HG02642 (cell line): ENCODE measurements around the gene ZYG11A.
"Not testable (repeated sequence)": the region's sequence is repeated elsewhere in the genome, so short reads cannot be mapped to it uniquely, and the experiment has no call there.

Experiments used
- ATAC-seq: cut with Tn5 transposase; IDR thresholded peaks from one replicate; pipeline ENCODE4 v1.9.1; 2021; ENCODE audit warnings: mild to moderate bottlenecking; ENCODE audit not compliant: unreplicated experiment, poor library complexity

The ZYG11A gene

DNA sequence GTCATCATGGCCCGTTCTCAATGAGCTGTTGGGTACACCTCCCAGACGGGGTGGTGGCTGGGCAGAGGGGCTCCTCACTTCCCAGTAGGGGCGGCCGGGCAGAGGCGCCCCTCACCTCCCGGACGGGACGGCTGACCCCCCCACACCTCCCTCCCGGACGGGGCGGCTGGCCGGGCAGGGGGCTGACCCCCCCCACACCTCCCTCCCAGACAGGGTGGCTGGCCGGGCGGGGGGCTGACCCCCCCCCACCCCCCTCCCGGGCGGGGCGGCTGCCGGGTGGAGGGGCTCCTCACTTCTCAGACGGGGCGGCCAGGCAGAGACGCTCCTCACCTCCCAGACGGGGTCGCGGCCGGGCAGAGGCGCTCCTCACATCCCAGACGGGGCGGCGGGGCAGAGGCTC lies 27.2 kb downstream of the ZYG11A start:
- not testable (repeated sequence) for ATAC-seq

GRCh38 chr1:52876843-52877242 lies 34.3 kb downstream of the ZYG11A start:
- no peak for ATAC-seq

DNA sequence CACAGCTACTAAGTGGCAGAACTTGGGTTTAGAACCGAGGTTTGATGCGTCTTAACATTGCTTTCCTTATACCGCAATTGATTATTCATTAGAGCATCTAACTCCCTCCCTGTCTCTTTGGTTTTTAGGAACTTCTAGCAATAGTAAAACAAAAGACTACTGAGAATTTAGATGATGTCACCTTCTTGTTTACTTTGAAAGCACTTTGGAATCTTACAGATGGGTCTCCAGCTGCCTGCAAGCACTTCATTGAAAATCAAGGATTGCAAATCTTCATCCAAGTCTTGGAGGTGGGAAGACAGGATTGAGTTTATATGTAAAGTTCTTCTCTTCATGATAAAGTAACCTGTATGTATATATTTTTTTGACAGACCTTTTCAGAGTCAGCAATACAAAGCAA lies 35.0 kb downstream of the ZYG11A start:
- ATAC-seq, result no peak

DNA sequence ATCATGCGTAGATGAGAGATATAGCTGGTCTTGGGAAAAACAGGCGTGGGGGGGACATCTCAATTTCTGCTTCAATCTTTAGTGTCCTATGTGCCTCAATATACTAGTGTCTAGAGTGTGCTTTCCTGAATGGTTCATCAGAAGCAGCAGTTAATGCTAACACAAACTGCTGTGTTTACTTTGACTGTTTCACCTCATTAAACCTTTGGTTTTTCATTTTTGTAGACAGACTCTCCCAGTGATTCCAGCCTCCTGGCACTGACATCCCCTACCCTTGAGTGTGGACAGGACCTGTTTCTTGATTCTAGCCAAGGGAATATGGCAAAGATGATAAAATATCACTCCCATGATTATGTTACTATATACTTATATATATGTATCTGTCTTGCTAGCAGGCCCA lies 37.6 kb downstream of the ZYG11A start:
- ATAC-seq, result no peak

- no peak for ATAC-seq
Measured at GRCh38 chr1:52887483-52887882, 44.9 kb downstream of the ZYG11A start.

DNA sequence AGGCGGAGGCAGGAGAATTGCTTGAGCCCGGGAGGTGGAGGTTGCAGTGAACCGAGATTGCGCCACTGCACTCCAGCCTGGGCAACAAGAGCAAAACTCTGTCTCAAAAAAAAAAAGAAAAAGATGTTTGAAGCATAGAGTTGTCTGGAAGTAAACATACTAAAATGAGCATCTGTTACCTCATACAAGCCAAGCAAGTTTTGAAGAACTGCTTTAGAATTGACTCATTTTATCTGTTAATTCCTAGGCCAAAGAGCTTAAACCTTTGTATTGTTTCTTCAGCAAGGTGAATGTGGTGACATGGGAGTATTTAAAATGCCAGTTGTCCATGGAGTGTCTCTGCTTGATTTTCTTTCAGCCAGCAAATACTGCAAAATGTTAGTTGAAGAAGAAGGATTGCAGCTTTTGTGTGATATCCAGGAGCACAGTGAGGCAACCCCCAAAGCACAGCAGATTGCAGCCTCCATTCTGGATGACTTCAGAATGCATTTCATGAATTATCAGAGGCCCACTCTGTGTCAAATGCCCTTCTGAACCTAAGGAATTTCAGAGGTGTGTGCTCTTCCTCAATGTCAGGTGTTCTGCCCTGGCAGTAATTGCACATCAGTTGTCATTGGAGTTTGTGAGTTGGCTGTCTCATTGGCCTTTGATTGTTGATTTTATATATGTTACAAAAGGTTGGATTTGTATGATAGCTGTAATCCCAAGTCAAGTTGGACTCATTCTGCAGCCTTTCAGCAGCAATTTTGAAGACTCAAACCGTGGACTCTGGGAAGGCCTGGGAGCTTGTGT lies 50.1 kb downstream of the ZYG11A start:
- ATAC-seq, result no peak

GRCh38 chr1:52899445-52899894 lies 56.9 kb downstream of the ZYG11A start:
- ATAC-seq, result no peak

- ATAC-seq, result no peak
Measured at GRCh38 chr1:52900402-52900801, 57.8 kb downstream of the ZYG11A start.

DNA sequence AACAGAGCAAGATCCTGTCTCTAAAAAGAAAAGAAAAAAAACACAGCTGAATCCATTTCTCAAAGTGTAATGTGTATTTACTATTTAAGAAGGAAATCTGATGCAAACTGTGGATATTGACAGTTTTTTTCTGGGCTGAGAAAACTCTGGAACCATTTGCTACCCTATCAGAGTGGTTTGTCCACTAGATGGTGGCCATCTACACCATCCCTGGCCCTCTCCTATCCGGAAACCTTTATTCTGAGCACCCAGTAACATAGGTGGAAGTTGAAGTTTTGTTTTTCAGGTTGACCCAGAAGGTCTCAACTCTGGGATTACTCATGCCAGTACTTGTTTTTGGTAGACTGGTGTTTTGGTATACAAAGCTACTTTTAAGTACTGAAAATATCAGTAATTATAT lies 58.8 kb downstream of the ZYG11A start:
- no peak for ATAC-seq

DNA sequence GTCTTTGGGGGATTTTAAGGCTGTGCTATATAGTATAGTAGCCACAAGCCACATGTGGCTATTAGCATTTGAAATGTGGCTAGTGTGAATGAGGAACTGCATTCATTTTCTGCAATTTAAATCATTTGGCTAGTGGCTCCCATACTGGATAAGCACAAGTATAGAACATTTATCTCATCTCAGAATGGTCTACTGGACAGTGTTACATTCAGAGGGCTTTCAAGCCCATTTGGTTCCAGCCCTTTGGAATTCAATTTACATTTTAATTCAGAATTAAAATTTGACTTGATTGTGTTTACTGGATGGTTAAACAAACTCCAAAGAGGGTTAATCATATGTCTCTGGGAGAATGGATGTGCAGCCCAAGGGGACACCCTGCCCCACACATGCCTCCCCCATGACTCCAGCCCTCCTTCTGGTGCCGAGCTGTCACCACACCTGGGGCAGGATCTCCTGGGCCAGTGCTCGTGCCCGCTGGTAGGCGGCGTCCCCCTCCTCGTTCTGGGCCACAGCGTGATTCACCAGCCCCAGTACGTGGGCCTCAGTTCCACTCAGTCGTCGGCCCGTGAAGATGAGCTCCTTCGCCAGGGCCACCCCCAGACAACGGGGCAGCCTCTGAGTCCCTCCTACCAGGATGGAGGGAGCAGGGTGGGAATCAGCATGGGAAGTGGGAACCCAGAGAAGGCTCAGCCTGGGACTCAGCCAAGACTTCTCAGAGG lies 61.8 kb downstream of the ZYG11A start:
- ATAC-seq, result no peak

GRCh38 chr1:52904927-52905698 lies 62.6 kb downstream of the ZYG11A start:
- no peak for ATAC-seq

DNA sequence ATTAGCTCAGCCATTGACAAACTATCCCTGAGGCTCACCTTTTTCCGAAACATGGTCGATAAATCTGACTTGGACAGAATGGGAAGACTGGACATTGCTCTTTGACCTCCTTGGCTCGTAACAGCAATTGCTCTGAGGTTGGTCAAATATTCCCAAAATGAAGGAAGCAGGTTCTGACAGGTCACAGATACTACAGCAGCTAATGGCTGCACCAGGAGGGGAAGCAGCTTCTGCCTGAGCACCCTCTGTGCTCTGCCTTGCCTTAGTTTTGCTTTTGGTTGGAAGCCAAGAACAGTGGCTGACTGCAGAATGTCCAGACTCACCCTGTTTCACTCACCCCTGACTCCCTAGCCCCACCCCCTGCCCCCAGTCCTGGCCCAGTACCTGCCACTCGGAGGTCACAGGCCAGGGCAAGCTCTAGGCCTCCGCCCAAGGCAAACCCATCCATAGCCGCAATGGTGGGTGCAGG lies 63.6 kb downstream of the ZYG11A start:
- ATAC-seq, result no peak

DNA sequence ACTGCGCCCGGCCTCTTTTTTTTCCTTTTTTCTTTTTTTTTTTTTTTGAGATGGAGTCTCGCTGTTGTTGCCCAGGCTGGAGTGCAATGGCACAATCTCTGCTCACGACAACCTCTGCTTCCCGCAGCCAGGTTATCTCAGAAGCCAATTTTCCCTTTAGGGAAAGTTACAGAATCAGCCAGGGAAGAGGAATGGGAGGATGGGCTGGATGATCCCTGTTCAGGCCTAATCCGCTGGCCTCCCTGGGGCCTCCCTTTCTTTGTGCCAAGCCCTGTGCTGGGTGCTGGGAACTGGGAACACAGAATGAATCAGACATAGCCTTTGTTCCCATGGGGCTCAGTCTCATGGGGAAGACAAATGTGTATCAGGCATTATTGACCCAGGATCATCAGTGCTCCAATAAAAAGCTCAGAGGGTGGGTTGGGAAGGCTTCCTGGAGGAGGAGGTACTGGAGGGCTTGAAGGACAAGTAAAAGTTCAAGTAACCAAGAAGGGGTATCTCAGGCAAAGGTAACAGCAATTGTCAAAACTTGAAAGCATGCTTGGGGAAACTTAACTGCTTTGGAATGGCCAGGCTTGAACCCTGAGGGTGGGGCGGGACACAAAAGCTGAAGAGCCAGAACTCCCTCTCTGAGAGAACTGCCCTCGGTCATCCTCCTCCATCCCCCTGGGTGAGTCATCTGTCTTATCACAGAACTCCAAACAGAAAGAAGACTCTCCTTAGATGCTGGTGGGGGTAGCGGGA lies 64.7 kb downstream of the ZYG11A start:
- no peak for ATAC-seq

GRCh38 chr1:52907812-52908153 lies 65.2 kb downstream of the ZYG11A start:
- ATAC-seq, result no peak

DNA sequence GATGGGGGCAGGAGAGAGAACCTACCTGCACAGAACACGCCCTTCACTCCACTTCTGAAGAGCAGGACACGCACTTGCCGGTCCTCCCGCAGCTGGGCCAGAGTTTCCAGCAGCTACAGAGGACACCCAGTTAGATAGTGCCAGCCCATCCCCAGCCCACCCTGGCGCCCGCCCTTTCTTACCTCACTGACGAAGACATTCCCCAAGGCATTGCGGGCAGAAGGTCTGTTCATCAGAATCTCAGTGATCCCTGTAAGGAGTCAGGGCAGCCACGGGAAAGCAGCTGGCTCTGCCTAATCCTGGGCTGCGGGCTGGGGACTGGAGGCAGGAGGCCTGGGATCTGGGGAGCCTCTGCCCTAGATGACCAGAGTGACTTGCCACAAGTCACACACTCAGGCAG lies 69.0 kb downstream of the ZYG11A start:
- no peak for ATAC-seq

DNA sequence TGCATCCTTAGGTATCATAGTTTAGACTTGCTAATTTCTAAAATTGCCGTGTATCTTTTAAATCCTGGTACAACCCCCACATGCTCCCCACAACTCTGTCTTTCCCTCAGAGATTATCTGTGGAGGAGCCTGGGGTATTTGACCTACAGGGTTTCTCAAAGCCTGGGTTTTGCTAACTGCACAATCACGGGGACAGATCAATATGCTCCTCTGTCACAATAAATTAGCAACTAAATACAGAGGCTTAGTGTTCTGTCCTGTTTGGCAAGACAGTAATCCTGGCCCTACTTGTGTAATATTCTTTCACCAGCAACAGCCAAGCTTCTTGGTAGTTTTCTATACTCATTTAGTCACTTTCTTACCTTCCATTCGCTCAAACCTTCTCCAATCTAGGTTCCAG lies 70.5 kb downstream of the ZYG11A start:
- no peak for ATAC-seq

DNA sequence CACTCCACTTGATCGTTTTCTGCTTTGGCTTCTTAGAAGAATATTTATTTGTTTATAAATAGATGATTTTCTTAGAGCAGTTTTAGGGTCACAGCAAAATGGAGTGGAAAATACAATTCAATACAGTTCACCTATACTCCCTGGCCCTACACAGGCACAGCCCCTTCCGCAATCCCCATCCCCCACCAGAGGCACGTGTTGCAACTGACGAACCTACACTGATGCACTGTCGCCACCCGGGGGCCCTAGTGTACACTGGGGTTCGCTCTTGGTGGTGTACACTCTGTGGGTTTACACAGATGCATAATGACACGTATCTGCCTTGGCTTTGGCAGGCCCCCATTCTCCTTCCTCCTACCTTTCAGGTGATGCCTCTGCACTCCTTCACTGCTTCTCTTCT lies 71.0 kb downstream of the ZYG11A start:
- no peak for ATAC-seq

DNA sequence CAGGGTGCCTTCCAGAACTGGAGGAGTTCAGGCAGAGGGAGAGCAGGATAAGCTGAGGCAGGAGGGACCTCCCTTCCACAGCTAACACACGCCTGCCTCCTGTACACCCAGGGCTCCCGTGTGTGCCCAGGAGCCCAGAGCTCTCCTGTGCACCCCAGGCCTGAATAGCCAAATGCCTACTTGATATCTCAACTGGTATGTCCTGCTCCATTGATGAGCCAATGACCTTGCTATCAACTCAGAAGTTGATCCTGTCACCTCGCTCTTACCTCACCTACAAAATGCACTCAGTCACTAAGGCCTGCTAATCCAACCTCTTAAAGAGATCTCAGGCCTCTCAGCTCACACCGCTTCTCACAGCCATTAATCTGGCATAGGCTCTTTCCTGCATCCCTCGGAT lies 71.9 kb downstream of the ZYG11A start:
- no peak for ATAC-seq

GRCh38 chr1:52915211-52915854 lies 72.8 kb downstream of the ZYG11A start:
- ATAC-seq, result no peak

DNA sequence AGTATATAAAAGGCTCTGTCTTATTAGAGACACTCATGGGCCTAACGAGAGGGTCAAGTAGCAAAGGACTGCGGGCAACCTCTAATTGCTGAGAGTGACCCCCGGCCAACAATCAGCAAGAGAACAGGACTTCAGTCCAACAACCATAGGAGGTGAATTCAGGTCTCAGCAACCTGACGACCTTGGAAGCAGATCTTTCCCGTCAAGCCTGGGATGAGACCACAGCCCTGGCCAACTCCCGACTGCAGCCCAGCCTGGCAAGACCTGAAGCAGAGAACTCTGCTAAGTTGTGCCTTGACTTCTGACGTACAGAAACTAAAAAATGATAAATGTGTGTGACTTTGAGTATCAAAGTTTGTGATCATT lies 73.3 kb downstream of the ZYG11A start:
- no peak for ATAC-seq
